Measurements from ENCODE around the gene ERC1. TPM values are rescaled to one million over a fixed set of nuclear protein-coding genes. Genes with fewer than 3 reads are reported as not detected.
A peak's percentile ranks its signal among the peaks of the same experiment; 100 is the strongest.

The ERC1 gene
- total RNA-seq, 1 experiment from 2014 or later: 55.1 TPM

- no peak for DNase-seq (ENCODE audit: unreplicated experiment)
- BruUV-seq (replicated peaks): no TSS peak
- no peak overlapping the region for H3K4me3 Mint-ChIP-seq (ENCODE audit: unreplicated experiment)
Observed at GRCh38 chr12:1162081-1162760, 171.2 kb downstream of the ERC1 start.

GRCh38 chr12:1167784-1168183, 176.8 kb downstream of the ERC1 start:
- CTCF ChIA-PET: interaction anchor here (0.5 to 0.7 kb wide), 2 partner anchors 63 to 331 kb away, joined by 3 to 4 read pairs; no protein-coding TSS in a partner anchor
- no peak overlapping the region for H3K4me3 Mint-ChIP-seq (ENCODE audit: unreplicated experiment)
- no peaks in the 10 kb centered on the region for H3K9me3 Mint-ChIP-seq (ENCODE audit: unreplicated experiment)
- no TSS peak for BruUV-seq (replicated peaks)
- DNase-seq (ENCODE audit: unreplicated experiment): no peak
- POLR2A ChIA-PET: no interaction called here
- intact Hi-C loops (cut with micrococcal nuclease): no loop called here
- H3K36me3 Mint-ChIP-seq (ENCODE audit: insufficient read depth, unreplicated experiment): peaks cover 26% of the 10 kb centered on the region
- no peak overlapping the region for H3K27ac Mint-ChIP-seq (ENCODE audit: low read depth, unreplicated experiment)
- H3K4me1 Mint-ChIP-seq (ENCODE audit: insufficient read depth, unreplicated experiment): no peaks in the 10 kb centered on the region
- TF ChIP-seq, protein P1, sequence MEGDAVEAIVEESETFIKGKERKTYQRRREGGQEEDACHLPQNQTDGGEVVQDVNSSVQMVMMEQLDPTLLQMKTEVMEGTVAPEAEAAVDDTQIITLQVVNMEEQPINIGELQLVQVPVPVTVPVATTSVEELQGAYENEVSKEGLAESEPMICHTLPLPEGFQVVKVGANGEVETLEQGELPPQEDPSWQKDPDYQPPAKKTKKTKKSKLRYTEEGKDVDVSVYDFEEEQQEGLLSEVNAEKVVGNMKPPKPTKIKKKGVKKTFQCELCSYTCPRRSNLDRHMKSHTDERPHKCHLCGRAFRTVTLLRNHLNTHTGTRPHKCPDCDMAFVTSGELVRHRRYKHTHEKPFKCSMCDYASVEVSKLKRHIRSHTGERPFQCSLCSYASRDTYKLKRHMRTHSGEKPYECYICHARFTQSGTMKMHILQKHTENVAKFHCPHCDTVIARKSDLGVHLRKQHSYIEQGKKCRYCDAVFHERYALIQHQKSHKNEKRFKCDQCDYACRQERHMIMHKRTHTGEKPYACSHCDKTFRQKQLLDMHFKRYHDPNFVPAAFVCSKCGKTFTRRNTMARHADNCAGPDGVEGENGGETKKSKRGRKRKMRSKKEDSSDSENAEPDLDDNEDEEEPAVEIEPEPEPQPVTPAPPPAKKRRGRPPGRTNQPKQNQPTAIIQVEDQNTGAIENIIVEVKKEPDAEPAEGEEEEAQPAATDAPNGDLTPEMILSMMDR (IDR thresholded peaks at IDR 0.05; ENCODE audit: unreplicated experiment): no peak
- H3K27me3 Mint-ChIP-seq (ENCODE audit: insufficient read depth, unreplicated experiment): no peaks in the 10 kb centered on the region

More at GRCh38 chr12:1162081-1162760, 171.2 kb downstream of the ERC1 start:
- POLR2A ChIA-PET: no interaction called here
- no peaks in the 10 kb centered on the region for H3K4me1 Mint-ChIP-seq (ENCODE audit: insufficient read depth, unreplicated experiment)
- no peaks in the 10 kb centered on the region for H3K9me3 Mint-ChIP-seq (ENCODE audit: unreplicated experiment)
- intact Hi-C loops (cut with micrococcal nuclease): no loop called here
- TF ChIP-seq, protein P1 (IDR thresholded peaks at IDR 0.05; ENCODE audit: unreplicated experiment): no peak
- no peaks in the 10 kb centered on the region for H3K27me3 Mint-ChIP-seq (ENCODE audit: insufficient read depth, unreplicated experiment)
- H3K27ac Mint-ChIP-seq (ENCODE audit: low read depth, unreplicated experiment): no peak overlapping the region
- CTCF ChIA-PET: interaction anchor here (0.7 kb wide), 1 partner anchor 15 kb away, joined by 3 read pairs; no protein-coding TSS in a partner anchor
- peaks cover 20% of the 10 kb centered on the region for H3K36me3 Mint-ChIP-seq (ENCODE audit: insufficient read depth, unreplicated experiment)

GRCh38 chr12:1170411-1170810, 179.4 kb downstream of the ERC1 start:
- POLR2A ChIA-PET: interaction anchor here (0.7 kb wide), 1 partner anchor 283 kb away, joined by 3 read pairs; no protein-coding TSS in a partner anchor
- Mint-ChIP-seq H3K27ac (ENCODE audit: low read depth, unreplicated experiment) (no peak overlapping the region), H3K4me1 (ENCODE audit: insufficient read depth, unreplicated experiment) (no peaks in the 10 kb centered on the region), H3K27me3 (ENCODE audit: insufficient read depth, unreplicated experiment) (no peaks in the 10 kb centered on the region), H3K9me3 (ENCODE audit: unreplicated experiment) (no peaks in the 10 kb centered on the region), H3K36me3 (ENCODE audit: insufficient read depth, unreplicated experiment) (peaks cover 16% of the 10 kb centered on the region), H3K4me3 (ENCODE audit: unreplicated experiment) (no peak overlapping the region)
- intact Hi-C loops (cut with micrococcal nuclease): no loop called here
- DNase-seq (ENCODE audit: unreplicated experiment): no peak
- BruUV-seq (replicated peaks): no TSS peak
- TF ChIP-seq, protein P1 (IDR thresholded peaks at IDR 0.05; ENCODE audit: unreplicated experiment): no peak
- CTCF ChIA-PET: no interaction called here

- TF ChIP-seq, protein P1 (IDR thresholded peaks at IDR 0.05; ENCODE audit: unreplicated experiment): no peak
- H3K4me3 Mint-ChIP-seq (ENCODE audit: unreplicated experiment): no peak overlapping the region
Observed at GRCh38 chr12:1171657-1172408, 180.8 kb downstream of the ERC1 start.

More at GRCh38 chr12:1171657-1172408, 180.8 kb downstream of the ERC1 start:
- Mint-ChIP-seq H3K27me3 (ENCODE audit: insufficient read depth, unreplicated experiment) (no peaks in the 10 kb centered on the region), H3K36me3 (ENCODE audit: insufficient read depth, unreplicated experiment) (peaks cover 19% of the 10 kb centered on the region), H3K4me1 (ENCODE audit: insufficient read depth, unreplicated experiment) (no peaks in the 10 kb centered on the region), H3K27ac (ENCODE audit: low read depth, unreplicated experiment) (peak overlapping the region; percentile 60), H3K9me3 (ENCODE audit: unreplicated experiment) (no peaks in the 10 kb centered on the region)
- DNase-seq (ENCODE audit: unreplicated experiment): peak; percentile 62
- intact Hi-C loops (cut with micrococcal nuclease): no loop called here
- no TSS peak for BruUV-seq (replicated peaks)
- CTCF ChIA-PET: no interaction called here
- POLR2A ChIA-PET: interaction anchor here (0.8 kb wide), 1 partner anchor 31 kb away, joined by 3 read pairs; no protein-coding TSS in a partner anchor
